HepG2 (cell line): ENCODE results near the gene ZNF189. TPM values are rescaled to one million over a fixed set of nuclear protein-coding genes. Genes with fewer than 3 reads are reported as not detected.

Experiments used
- CTCF ChIP-seq: sonication (generic); formaldehyde crosslinking; IDR thresholded peaks from 2 replicates; pipeline ENCODE4 v1.5.0; 2020; ENCODE audit warnings: mild to moderate bottlenecking, missing genetic modification reagents, moderate library complexity
- FOSL2 ChIP-seq: sonication (generic); formaldehyde crosslinking; IDR thresholded peaks from 2 replicates; pipeline ENCODE4 v1.4.0; 2020; ENCODE audit warnings: missing genetic modification reagents
- HNF4G ChIP-seq, 2 experiments: sonication (generic) in 1 of 2; formaldehyde crosslinking in 1 of 2; IDR thresholded peaks; 2 replicates each; pipeline versions ENCODE4 v1.4.0 to v1.6.1; 2011 to 2020; ENCODE audit warnings: borderline replicate concordance in 2 of 2, low read depth in 2 of 2, mild to moderate bottlenecking in 2 of 2, low read length in 1 of 2, missing genetic modification reagents in 1 of 2, moderate library complexity in 1 of 2
- KLF15 ChIP-seq: sonication (generic); formaldehyde crosslinking; IDR thresholded peaks from 2 replicates; pipeline ENCODE4 v1.8.1; 2023; ENCODE audit warnings: borderline replicate concordance, mild to moderate bottlenecking, inconsistent platforms, missing genetic modification reagents, mixed read lengths
- MED8 ChIP-seq: sonication (generic); formaldehyde crosslinking; IDR thresholded peaks from 2 replicates; pipeline ENCODE4 v1.8.1; 2023; ENCODE audit warnings: mild to moderate bottlenecking, missing genetic modification reagents; ENCODE audit not compliant: insufficient replicate concordance
- MNT ChIP-seq: fragments of 450-650 bp; IDR thresholded peaks from 2 replicates; pipeline ENCODE4 v1.6.1; 2016
- MYC ChIP-seq: sonication (generic); formaldehyde crosslinking; IDR thresholded peaks from 2 replicates; pipeline ENCODE4 v1.9.0; 2021; ENCODE audit warnings: missing genetic modification reagents, borderline replicate concordance
- MYNN ChIP-seq: sonication (generic); formaldehyde crosslinking; IDR thresholded peaks from 2 replicates; pipeline ENCODE4 v1.4.0; 2020; ENCODE audit warnings: mild to moderate bottlenecking, low read depth, missing genetic modification reagents
- PPARG ChIP-seq: conservative IDR thresholded peaks from 2 replicates; pipeline ENCODE4 v1.6.1; 2016; ENCODE audit warnings: missing biosample characterization, missing genetic modification reagents
- SNAI1 ChIP-seq: sonication (generic); formaldehyde crosslinking; IDR thresholded peaks from 2 replicates; pipeline ENCODE4 v1.5.0; 2020; ENCODE audit warnings: mild to moderate bottlenecking, missing genetic modification reagents, borderline replicate concordance
- THAP7 ChIP-seq: sonication (generic); formaldehyde crosslinking; IDR thresholded peaks from 2 replicates; pipeline ENCODE4 v1.8.1; 2023; ENCODE audit warnings: mild to moderate bottlenecking, missing genetic modification reagents
- ZBTB33 ChIP-seq: sonication (generic); formaldehyde crosslinking; IDR thresholded peaks from 2 replicates; pipeline ENCODE4 v1.4.0; 2020; ENCODE audit warnings: missing genetic modification reagents
- ZEB1 ChIP-seq: IDR thresholded peaks from 2 replicates; pipeline ENCODE4 v1.6.1; 2012; ENCODE audit warnings: mild to moderate bottlenecking, low read depth, inconsistent platforms; ENCODE audit not compliant: insufficient replicate concordance
- ZFP36 ChIP-seq: fragments of 150-350 bp; IDR thresholded peaks from 2 replicates; pipeline ENCODE4 v1.6.1; 2018; ENCODE audit warnings: borderline replicate concordance, low read length, low read depth; ENCODE audit not compliant: partially characterized antibody
- ZFYVE20 ChIP-seq: sonication (generic); formaldehyde crosslinking; IDR thresholded peaks from 2 replicates; pipeline ENCODE4 v1.8.0; 2023; ENCODE audit warnings: low read depth, mild to moderate bottlenecking, moderate library complexity, missing genetic modification reagents, borderline replicate concordance
- ZNF367 ChIP-seq: sonication (generic); formaldehyde crosslinking; IDR thresholded peaks from 2 replicates; pipeline ENCODE4 v1.4.0; 2020; ENCODE audit warnings: missing genetic modification reagents, borderline replicate concordance
- ZNF605 ChIP-seq: sonication (generic); formaldehyde crosslinking; IDR thresholded peaks from 2 replicates; pipeline ENCODE4 v1.8.0; 2022; ENCODE audit warnings: mild to moderate bottlenecking, missing genetic modification reagents
- ZNF607 ChIP-seq: sonication (generic); formaldehyde crosslinking; IDR thresholded peaks from 2 replicates; pipeline ENCODE4 v1.5.1; 2020; ENCODE audit warnings: missing genetic modification reagents, mild to moderate bottlenecking, borderline replicate concordance
- ZNF615 ChIP-seq: sonication (generic); formaldehyde crosslinking; IDR thresholded peaks from 2 replicates; pipeline ENCODE4 v1.5.0; 2020; ENCODE audit warnings: mild to moderate bottlenecking, missing genetic modification reagents, borderline replicate concordance
- ZNF616 ChIP-seq: sonication (generic); formaldehyde crosslinking; IDR thresholded peaks from 2 replicates; pipeline ENCODE4 v1.5.0; 2020; ENCODE audit warnings: low read depth, mild to moderate bottlenecking, missing genetic modification reagents
- polyA plus RNA-seq, 8 experiments: library from polyadenylated mRNA; depleted of rRNA in 3 of 8; stranded (reverse) in 7 of 8; unstranded in 1 of 8; fragments of >200 nt; fragmentation: Illumina TruSeq in 4 of 8; extraction: Trizol in 4 of 8; gene quantifications; 2 replicates each; pipeline versions ENCODE4 v1.2.1 to v1.2.3, GENCODE V29; 2011 to 2016; ENCODE audit warnings: low read depth in 4 of 8, missing spikeins in 1 of 8, mixed read lengths in 1 of 8; ENCODE audit not compliant: insufficient read depth in 1 of 8
- total RNA-seq, 5 experiments: library from RNA; depleted of rRNA; stranded (reverse); fragments of >200 nt; fragmentation: Illumina TruSeq; extraction: Trizol; gene quantifications; 2 replicates each; pipeline ENCODE4 v1.2.3, GENCODE V29; 2016; ENCODE audit warnings: low read depth in 1 of 5
- TF ChIP-seq, protein P1 (sequence below): IDR thresholded peaks from 2 replicates; pipeline ENCODE4 v1.6.1; 2018; ENCODE audit warnings: missing genetic modification reagents

The ZNF189 gene
- total and polyA plus RNA-seq, 2 of the 13 experiments (the other 11 are each of a cell fraction or from before 2014, with no cell fraction given): 8.4 to 50.0 TPM

- TF ChIP-seq MED8 (CRISPR knock-in tag) (no peak), ZFYVE20 (CRISPR knock-in tag) (no peak), FOSL2 (CRISPR knock-in tag) (peak; percentile 63), ZNF615 (CRISPR knock-in tag) (no peak), MNT (no peak), ZBTB33 (no peak), KLF15 (CRISPR knock-in tag) (no peak), ZNF605 (CRISPR knock-in tag) (no peak), ZNF607 (no peak), ZNF616 (CRISPR knock-in tag) (no peak), PPARG (CRISPR knock-in tag) (peak; percentile 90), ZFP36 (no peak), MYC (CRISPR knock-in tag) (no peak), HNF4G (IDR thresholded peaks at IDR 0.05; ENCODE audit: borderline replicate concordance, low read depth, low read length) (peak; percentile 96), HNF4G (CRISPR knock-in tag; IDR thresholded peaks at IDR 0.05; ENCODE audit: borderline replicate concordance, low read depth) (peak; percentile 67; the same call in 1 of the 2 replicates), CTCF (CRISPR knock-in tag) (peak; percentile 28; the same call in 1 of the 2 replicates), ZNF367 (CRISPR knock-in tag) (no peak), MYNN (no peak), ZEB1 (no peak), SNAI1 (CRISPR knock-in tag) (no peak), THAP7 (CRISPR knock-in tag) (no peak)
- TF ChIP-seq, protein P1, sequence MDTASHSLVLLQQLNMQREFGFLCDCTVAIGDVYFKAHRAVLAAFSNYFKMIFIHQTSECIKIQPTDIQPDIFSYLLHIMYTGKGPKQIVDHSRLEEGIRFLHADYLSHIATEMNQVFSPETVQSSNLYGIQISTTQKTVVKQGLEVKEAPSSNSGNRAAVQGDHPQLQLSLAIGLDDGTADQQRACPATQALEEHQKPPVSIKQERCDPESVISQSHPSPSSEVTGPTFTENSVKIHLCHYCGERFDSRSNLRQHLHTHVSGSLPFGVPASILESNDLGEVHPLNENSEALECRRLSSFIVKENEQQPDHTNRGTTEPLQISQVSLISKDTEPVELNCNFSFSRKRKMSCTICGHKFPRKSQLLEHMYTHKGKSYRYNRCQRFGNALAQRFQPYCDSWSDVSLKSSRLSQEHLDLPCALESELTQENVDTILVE (CRISPR knock-in tag): 0 out of 2 replicates have a peak, but pooled peaks have one; percentile 43
Observed at GRCh38 chr9:101433229-101433628, 34.6 kb downstream of the ZNF189 start (continued).
